NCI-H2171 treated with DMSO at 0.1 percent for 48 hours (cell line): ENCODE results near the gene AGT.

ENCODE experiments used
- DNase-seq: peaks from one replicate; lab custom pipeline; 2025; lab: John Stamatoyannopoulos, UW

The AGT gene

GRCh38 chr1:230713915-230714764, at the start of gene AGT:
Gene AGT (minus strand): TSS chr1:230714122. CDS start chr1:230710823, 3,299 bp downstream.
- peak; percentile 24 for DNase-seq

- DNase-seq = no peak
Observed at GRCh38 chr1:230761443-230762167, 47.7 kb upstream of the AGT start.

GRCh38 chr1:230760360-230760827, 46.5 kb upstream of the AGT start:
- DNase-seq = peak; percentile 95

GRCh38 chr1:230759369-230760065, 45.6 kb upstream of the AGT start:
- DNase-seq = peak; percentile 95

GRCh38 chr1:230758709-230759368, 44.9 kb upstream of the AGT start:
- DNase-seq = peak; percentile 98

GRCh38 chr1:230757856-230758708, 44.2 kb upstream of the AGT start:
- no peak for DNase-seq

GRCh38 chr1:230754796-230755195, 40.9 kb upstream of the AGT start:
- DNase-seq = no peak

GRCh38 chr1:230753586-230754251, 39.8 kb upstream of the AGT start:
- DNase-seq = peak; percentile 91

- DNase-seq = no peak
Observed at GRCh38 chr1:230753191-230753585, 39.3 kb upstream of the AGT start.

- peak; percentile 97 for DNase-seq
Observed at GRCh38 chr1:230752407-230752806, 38.5 kb upstream of the AGT start.

- DNase-seq = no peak
Observed at GRCh38 chr1:230750986-230751625, 37.2 kb upstream of the AGT start.

- DNase-seq = no peak
Observed at GRCh38 chr1:230750576-230750975, 36.7 kb upstream of the AGT start.

- DNase-seq = peak; percentile 42
Observed at GRCh38 chr1:230749635-230750034, 35.7 kb upstream of the AGT start.

GRCh38 chr1:230749150-230749549, 35.2 kb upstream of the AGT start:
- no peak for DNase-seq

- peak; percentile 78 for DNase-seq
Observed at GRCh38 chr1:230747890-230748800, 34.2 kb upstream of the AGT start.

GRCh38 chr1:230747127-230747730, 33.3 kb upstream of the AGT start, which contains the start of gene CAPN9:
Gene CAPN9 (plus strand): TSS chr1:230747388. CDS start chr1:230747497, 109 bp downstream.
- no peak for DNase-seq

- no peak for DNase-seq
Observed at GRCh38 chr1:230746617-230747016, 32.7 kb upstream of the AGT start.

- DNase-seq = peak; percentile 91
Observed at GRCh38 chr1:230745071-230745470, 31.1 kb upstream of the AGT start.
